Measurements from ENCODE around the gene SFSWAP.

- TF ChIP-seq TAF1 (IDR thresholded peaks at IDR 0.05; ENCODE audit: low read depth, low read length) (no peak), POLR2A (IDR thresholded peaks at IDR 0.05; ENCODE audit: low read depth, low read length) (no peak), POLR2AphosphoS5 (IDR thresholded peaks at IDR 0.05; ENCODE audit: low read depth, low read length) (no peak), PAX5 (IDR thresholded peaks at IDR 0.05; ENCODE audit: insufficient read depth, low read length, severe bottlenecking) (no peak), SPI1 (IDR thresholded peaks at IDR 0.05; ENCODE audit: low read depth, low read length) (no peak)
These were observed 88.3 kb downstream of the SFSWAP start for GRCh38 chr12:131799195-131799594.

All from GM12891 (cell line).